ENCODE measurements around the gene FCHO2. TPM values are rescaled to one million over a fixed set of nuclear protein-coding genes. Genes with fewer than 3 reads are reported as not detected.

The FCHO2 gene
- total and polyA plus RNA-seq, 9 donors, result 12.1 to 34.4 (median 26.0) TPM

- no peaks in the 10 kb centered on the region for H3K4me1 ChIP-seq (ENCODE audit: insufficient read depth)
- no peaks in the 10 kb centered on the region for H3K36me3 ChIP-seq
- no peak for DNase-seq
- intact Hi-C loops (cut with DNase I), result no loop called here
- TF ChIP-seq POLR2A (IDR thresholded peaks at IDR 0.05) (no peak), CTCF (IDR thresholded peaks at IDR 0.05) (no peak), EP300 (IDR thresholded peaks at IDR 0.05) (no peak)
- no peak overlapping the region for H3K27ac ChIP-seq
- no peaks in the 10 kb centered on the region for H3K9me3 ChIP-seq
- no peak overlapping the region for H3K4me3 ChIP-seq
- H3K27me3 ChIP-seq, result no peaks in the 10 kb centered on the region
These were observed 150.5 kb downstream of the FCHO2 start for GRCh38 chr5:73106335-73106734.

GRCh38 chr5:73110190-73110589 is 154.3 kb downstream of the FCHO2 start:
- 78 to 86% (median 85%) methylated on average over 1 of the region's 1 CpG for WGBS, 3 donors
- TF ChIP-seq CTCF (IDR thresholded peaks at IDR 0.05) (no peak), POLR2A (IDR thresholded peaks at IDR 0.05) (no peak), EP300 (IDR thresholded peaks at IDR 0.05) (no peak)
- no peaks in the 10 kb centered on the region for H3K27me3 ChIP-seq
- intact Hi-C loops (cut with DNase I), result no loop called here
- H3K36me3 ChIP-seq, result no peaks in the 10 kb centered on the region
- no peaks in the 10 kb centered on the region for H3K9me3 ChIP-seq
- no peak overlapping the region for H3K4me3 ChIP-seq
- no peaks in the 10 kb centered on the region for H3K4me1 ChIP-seq (ENCODE audit: insufficient read depth)
- DNase-seq, result no peak
- no peak overlapping the region for H3K27ac ChIP-seq

- TF ChIP-seq EP300 (IDR thresholded peaks at IDR 0.05), result no peak
- no peak for TF ChIP-seq POLR2A (IDR thresholded peaks at IDR 0.05)
- H3K4me1 ChIP-seq (ENCODE audit: insufficient read depth), result no peaks in the 10 kb centered on the region
- 80 to 93% (median 92%) methylated on average over 1 of the region's 1 CpG for WGBS, 3 donors
- H3K4me3 ChIP-seq, result no peak overlapping the region
- no peaks in the 10 kb centered on the region for H3K27me3 ChIP-seq
- no peak overlapping the region for H3K27ac ChIP-seq
- no peaks in the 10 kb centered on the region for H3K36me3 ChIP-seq
- intact Hi-C loops (cut with DNase I), result no loop called here
- DNase-seq, result no peak
- no peaks in the 10 kb centered on the region for H3K9me3 ChIP-seq
These were observed 155.7 kb downstream of the FCHO2 start for GRCh38 chr5:73111536-73111935.

GRCh38 chr5:73112359-73112758 is 156.5 kb downstream of the FCHO2 start:
- intact Hi-C loops (cut with DNase I), result no loop called here
- no peaks in the 10 kb centered on the region for H3K9me3 ChIP-seq
- no peak overlapping the region for H3K4me3 ChIP-seq
- H3K4me1 ChIP-seq (ENCODE audit: insufficient read depth), result no peaks in the 10 kb centered on the region
- no peak for DNase-seq
- TF ChIP-seq CTCF (IDR thresholded peaks at IDR 0.05) (no peak), POLR2A (IDR thresholded peaks at IDR 0.05) (no peak), EP300 (IDR thresholded peaks at IDR 0.05) (no peak)
- H3K27me3 ChIP-seq, result no peaks in the 10 kb centered on the region
- H3K27ac ChIP-seq, result no peak overlapping the region
- H3K36me3 ChIP-seq, result no peaks in the 10 kb centered on the region
- 65 to 83% (median 66%) methylated on average over 1 of the region's 1 CpG for WGBS, 3 donors

- no peaks in the 10 kb centered on the region for H3K27me3 ChIP-seq
- no peak for DNase-seq
- no peaks in the 10 kb centered on the region for H3K36me3 ChIP-seq
- no peak for TF ChIP-seq EP300 (IDR thresholded peaks at IDR 0.05)
- TF ChIP-seq CTCF (IDR thresholded peaks at IDR 0.05), result no peak
- no peak for TF ChIP-seq POLR2A (IDR thresholded peaks at IDR 0.05)
- no peak overlapping the region for H3K27ac ChIP-seq
- no peaks in the 10 kb centered on the region for H3K4me1 ChIP-seq (ENCODE audit: insufficient read depth)
- WGBS, 3 donors, result 46 to 53% (median 52%) methylated on average over 3 of the region's 3 CpGs
- H3K4me3 ChIP-seq, result no peak overlapping the region
- no peaks in the 10 kb centered on the region for H3K9me3 ChIP-seq
- intact Hi-C loops (cut with DNase I), result no loop called here
These were observed 158.3 kb downstream of the FCHO2 start for GRCh38 chr5:73114044-73114688.
